Left lobe of liver (tissue), 2 donors: ENCODE measurements around the gene TCAF1. TPM values are rescaled to one million over a fixed set of nuclear protein-coding genes. Genes with fewer than 3 reads are reported as not detected.
A peak's percentile ranks its signal among the peaks of the same experiment; 100 is the strongest.
"Not testable (repeated sequence)": the region's sequence is repeated elsewhere in the genome, so short reads cannot be mapped to it uniquely, and the experiment has no call there.

Source experiments
- ATAC-seq: fragments of 200-7000 bp; cut with Tn5 transposase; one replicate; pipeline ENCODE4 v1.9.1; 2020; ENCODE audit warnings: mild to moderate bottlenecking, moderate library complexity
- DNase-seq: peaks from one replicate; pipeline ENCODE4 v3.0.0-alpha.2; 2020; ENCODE audit warnings: low spot score
- total RNA-seq: library from RNA; stranded (reverse); gene quantifications from one replicate; pipeline ENCODE4 v1.2.1, GENCODE V29; 2021
- donor health status: DM: no; HTN: no; CAD: no; lungs with moderate emphysema.
- donor health status: DM: no; HTN: yes; CAD: no.

TCAF1 gene
- total RNA-seq, 1 donor from 2014 or later: 56.1 TPM

DNA sequence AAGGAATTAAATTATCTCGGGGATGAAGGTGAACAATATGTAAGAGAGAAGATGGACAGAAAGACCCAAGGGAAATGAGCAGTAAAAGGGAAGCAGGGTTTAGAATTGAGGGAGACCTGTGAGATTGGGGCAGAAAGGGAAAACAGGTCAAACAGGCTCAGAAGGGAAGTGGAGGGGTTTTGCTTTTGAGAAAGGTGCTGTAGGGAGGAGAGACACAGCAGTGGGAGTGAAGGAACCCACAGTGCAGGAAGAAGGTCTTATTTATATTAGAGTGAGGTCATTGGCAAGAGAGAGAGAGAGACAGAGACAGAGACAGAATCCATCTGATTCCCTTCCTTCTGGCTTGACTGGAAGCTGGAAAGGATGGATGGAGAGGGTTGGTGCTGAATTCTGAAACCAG, 3.5 kb upstream of the TCAF1 start:
- ATAC-seq: no peak
- DNase-seq: no peak

DNA sequence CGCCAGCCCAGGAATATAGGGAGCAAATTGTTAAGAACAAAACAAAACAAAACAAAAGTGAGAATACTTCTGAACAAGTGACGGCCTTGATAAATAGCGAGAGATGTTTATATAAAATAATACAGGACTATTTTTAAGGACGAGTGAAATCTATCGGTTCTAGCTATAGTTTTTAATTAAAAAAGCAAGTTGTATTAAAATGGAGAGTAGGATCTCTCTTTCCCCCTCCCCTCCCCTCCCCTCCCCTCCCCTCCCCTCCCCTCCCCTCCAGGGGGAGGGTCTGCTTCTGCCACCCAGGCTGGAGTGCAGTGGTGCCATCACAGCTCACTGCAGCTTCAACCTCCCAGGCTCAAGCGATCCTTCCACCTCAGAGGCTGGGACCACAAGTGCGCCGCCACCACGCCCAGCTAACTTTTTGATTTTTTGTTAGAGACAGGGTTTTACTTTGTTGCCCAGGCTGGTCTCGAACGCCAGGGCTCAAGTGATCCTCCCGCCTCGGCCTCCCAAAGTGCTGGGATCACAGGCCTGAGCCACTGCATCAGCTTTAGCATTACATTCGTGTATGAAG, 440 bp upstream of the TCAF1 start:
- DNase-seq (no peak), ATAC-seq (no peak)

DNA sequence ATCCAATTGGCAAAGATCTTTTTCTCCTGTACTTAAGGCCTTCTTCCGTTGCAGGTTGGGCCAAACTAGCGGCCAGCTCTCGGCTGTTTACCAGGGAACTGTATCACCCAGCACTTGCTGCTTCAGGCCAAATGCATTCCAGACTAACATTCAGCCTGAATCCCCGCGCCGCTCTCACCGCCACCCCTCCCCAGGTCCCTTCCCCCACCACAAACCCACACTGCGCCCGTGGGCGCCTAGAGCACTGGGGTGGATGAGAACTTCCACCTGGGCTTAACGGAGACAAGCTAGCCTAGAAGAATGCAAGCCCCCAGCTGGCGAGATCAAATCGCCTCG, 676 bp downstream of the TCAF1 start:
- DNase-seq: peak; percentile 54

GRCh38 chr7:143900230-143900766, 1.7 kb downstream of the TCAF1 start:
- peak; percentile 61 for DNase-seq
- peak; percentile 15 for ATAC-seq

More for the DNA sequence above, 676 bp downstream of the TCAF1 start:
- peak; percentile 52 for ATAC-seq

DNA sequence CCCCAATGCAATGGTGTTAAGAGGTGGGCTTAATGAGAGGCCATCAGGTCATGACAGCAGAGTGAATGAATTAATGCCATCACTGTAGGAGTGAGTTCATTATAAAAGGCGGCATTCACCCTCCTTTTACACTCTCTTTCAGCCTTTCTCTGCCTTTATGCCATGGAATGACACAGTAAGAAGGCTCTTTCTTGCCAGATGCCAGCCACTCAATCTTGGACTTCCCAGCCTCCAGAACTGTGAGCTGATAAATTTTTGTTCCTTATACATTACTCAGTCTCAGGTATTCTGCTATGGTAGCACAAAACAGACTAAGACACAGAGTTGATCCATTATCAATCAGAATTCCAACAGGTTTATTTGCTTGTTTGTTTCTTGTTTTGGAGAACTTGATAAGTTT, 3.2 kb downstream of the TCAF1 start:
- ATAC-seq (no peak), DNase-seq (no peak)

- DNase-seq: no peak
- no peak for ATAC-seq
Observed at GRCh38 chr7:143896667-143897066, 5.3 kb downstream of the TCAF1 start.

DNA sequence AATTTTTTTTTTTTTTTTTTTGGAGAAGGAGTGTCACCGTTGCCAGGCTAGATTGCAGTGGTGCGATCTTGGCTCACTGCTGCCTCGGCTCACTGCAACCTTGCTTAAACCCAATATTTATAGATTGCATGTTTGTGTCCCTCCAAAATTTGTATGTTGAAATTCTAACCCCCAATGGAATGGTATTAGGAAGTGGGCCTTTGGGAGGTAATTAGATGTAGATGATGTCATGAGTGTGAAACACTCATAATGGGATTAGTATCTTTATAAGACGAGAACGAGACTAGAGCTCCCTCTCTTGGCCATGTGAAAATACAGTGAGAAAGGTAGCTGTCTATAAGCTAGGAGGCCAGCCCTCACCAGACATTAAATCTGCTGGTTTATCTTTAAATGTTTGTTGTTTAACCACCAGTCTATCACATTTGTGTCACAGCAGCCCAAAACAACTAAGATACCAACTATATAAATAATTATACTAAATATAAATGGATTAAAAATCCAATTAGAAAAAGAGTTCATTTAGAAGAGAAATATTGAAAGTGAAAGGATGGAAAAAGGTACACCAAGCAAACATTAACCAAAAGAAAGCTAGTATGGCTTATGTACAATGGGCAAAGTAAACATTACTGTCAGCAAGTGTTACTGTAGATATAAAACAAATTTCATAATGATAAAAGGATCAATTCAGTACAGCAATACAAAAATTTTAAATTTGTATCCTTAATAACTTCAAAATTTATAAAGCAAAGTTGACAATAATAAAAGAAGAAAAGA, 9.3 kb downstream of the TCAF1 start:
- no peak for DNase-seq
- ATAC-seq: peak; percentile 99

- ATAC-seq (no peak), DNase-seq (no peak)
Observed at GRCh38 chr7:143891457-143891856, 10.5 kb downstream of the TCAF1 start.

GRCh38 chr7:143890558-143890957, 11.4 kb downstream of the TCAF1 start:
- ATAC-seq (no peak), DNase-seq (no peak)

GRCh38 chr7:143889068-143889467, 12.9 kb downstream of the TCAF1 start:
- ATAC-seq (no peak), DNase-seq (no peak)

- DNase-seq (no peak), ATAC-seq (no peak)
Observed at GRCh38 chr7:143886826-143887477, 15.0 kb downstream of the TCAF1 start.

- no peak for DNase-seq
- ATAC-seq: no peak
Observed at GRCh38 chr7:143885951-143886350, 16.0 kb downstream of the TCAF1 start.

DNA sequence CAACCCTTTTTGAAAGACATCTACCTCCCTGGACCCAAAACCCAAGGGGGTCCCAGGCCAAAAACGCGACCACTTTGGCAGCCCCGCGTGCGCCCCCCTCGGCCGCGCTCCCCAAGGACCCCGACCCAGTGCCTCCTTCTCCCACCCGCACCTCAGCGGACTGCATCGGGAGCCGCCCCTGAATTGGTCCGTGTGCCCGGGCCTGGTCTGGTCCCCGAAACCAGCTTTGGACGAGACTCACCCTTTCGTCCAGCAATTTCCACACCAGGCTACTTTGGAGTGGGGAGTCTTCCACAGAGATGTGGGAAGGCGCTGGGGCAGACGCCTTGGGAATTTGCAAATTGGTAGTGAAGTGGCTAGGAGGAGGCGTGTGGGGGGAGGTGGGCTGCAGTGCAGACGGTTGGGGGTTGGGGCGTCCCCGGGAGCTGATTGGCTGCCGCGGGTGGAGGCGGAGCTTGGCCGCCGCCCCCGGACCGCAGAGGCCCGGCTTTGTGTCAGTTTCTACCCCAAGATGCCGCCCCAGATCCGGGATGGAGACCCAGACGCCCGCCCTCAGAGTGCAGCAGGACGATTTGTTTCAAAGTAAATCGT, 16.9 kb downstream of the TCAF1 start:
- DNase-seq (no peak), ATAC-seq (no peak)

- DNase-seq (no peak), ATAC-seq (no peak)
Observed at GRCh38 chr7:143884241-143884968, 17.6 kb downstream of the TCAF1 start.

DNA sequence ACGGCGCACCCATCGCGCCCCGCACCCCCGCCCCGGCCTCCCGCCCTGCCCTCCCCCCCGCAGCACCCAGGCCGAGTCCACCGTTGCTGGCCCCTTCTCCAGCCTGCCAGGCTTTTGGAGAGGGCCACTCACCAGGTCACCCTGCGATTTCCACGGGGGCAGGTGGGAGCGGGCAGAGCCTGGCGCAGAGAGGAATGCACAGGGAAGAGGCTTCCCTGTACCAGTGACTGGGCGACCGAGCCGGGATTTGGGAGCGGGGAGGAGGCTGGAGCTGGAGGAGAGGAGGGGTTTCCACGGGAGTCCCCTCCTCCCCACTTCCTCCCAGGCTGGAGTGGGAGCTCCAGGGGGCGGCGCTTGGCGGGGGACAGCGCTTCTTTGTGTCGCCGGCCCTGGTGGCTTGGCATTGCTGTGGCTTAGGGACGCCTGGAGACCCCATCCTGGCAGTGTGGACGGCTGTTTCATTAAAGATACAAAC, 19.3 kb downstream of the TCAF1 start:
- ATAC-seq (peak; percentile 93), DNase-seq (peak; percentile 78)

DNA sequence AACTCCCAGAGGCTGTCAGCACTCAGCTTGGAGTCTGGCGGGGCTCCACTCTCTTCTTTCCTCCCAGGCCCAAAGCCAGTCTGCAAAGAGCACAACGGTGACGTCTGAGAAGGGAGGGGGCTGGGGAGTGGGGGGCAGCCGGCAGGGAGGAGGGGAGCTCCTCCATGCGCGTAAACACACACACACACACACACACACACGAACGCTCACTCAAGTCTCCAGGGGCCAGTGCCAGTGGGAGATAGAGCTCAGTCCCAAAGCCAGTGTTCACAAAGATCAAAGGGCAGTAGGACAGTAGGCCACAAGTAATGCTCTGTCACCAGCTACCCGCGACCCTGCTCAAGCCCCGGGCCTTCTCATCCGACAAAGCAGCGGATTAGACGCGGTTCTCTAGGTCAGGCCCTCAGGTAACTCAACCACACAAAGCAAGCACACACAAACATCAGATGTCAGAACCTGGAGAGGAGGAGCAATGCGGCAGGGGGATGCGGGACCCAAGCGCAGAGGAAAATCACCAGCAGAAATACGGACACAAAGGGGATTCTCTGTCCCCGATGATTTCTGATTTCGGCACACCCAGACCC, 19.9 kb downstream of the TCAF1 start:
- DNase-seq (peak; percentile 74), ATAC-seq (peak; percentile 88)

- no peak for ATAC-seq
- DNase-seq: no peak
Observed at GRCh38 chr7:143878884-143879283, 23.1 kb downstream of the TCAF1 start.

DNA sequence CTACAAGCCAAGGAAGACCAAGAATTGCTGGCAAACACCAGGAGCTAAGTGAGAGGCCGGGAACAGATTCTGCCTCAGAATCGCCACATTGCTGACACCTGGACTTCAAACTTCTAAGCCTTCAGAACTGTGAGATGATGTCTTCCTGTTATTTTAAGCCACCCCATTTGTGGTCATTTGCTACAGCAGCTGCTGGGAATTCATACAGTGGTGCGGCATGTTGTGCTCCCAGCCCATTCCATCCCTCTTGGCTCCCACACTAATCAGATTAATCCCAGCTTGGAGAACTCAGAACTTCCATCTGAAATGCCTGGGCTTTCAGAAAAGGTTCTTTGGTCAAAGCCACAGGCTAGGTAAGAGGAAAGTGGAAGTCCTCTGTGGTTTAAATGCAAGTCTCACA, 24.9 kb downstream of the TCAF1 start:
- DNase-seq (no peak), ATAC-seq (no peak)

DNA sequence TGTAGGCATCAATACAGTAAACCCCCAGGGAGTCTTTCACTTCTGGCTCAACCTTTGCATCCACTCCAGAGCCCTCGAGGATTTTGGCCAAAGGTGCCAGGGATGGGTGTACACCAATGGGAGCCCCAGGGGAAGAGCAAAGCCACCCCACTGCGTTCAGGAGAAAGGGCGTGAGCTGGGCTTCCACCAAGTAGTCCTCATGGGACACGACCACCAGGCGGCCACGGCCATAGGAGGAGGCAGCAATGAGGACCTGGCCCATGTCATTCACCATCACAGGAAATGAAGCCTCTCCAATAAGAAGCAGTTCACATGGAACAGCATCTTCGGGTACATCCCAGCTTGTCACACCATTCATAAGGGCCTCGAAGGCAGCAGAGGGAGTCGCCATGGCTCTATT, 25.8 kb downstream of the TCAF1 start:
- DNase-seq (no peak), ATAC-seq (no peak)

GRCh38 chr7:143873242-143873641, 28.7 kb downstream of the TCAF1 start:
- not testable (repeated sequence) for DNase-seq, ATAC-seq
